PC-3 (cell line): ENCODE measurements around the gene MAML3. TPM values are rescaled to one million over a fixed set of nuclear protein-coding genes. Genes with fewer than 3 reads are reported as not detected.

Experiments
- ATAC-seq: fragments of 200-7000 bp; cut with Tn5 transposase; 2 replicates; pipeline ENCODE4 v1.9.1; 2020; ENCODE audit warnings: mild to moderate bottlenecking, moderate library complexity
- BruUV-seq: library from RNA; stranded (reverse); fragments of 400-500 nt; replicated peaks from 2 replicates; lab custom pipeline; 2021; lab: Mats Ljungman, UMichigan
- CTCF ChIA-PET: fragments of 300-600 bp; sonication (Branson Sonifier 250); formaldehyde crosslinking; loops from one replicate; lab custom pipeline; 2022; ENCODE audit warnings: antibody characterized with exemption; lab: Charles Lee
- POLR2A ChIA-PET: fragments of 300-600 bp; sonication (Branson Sonifier 250); formaldehyde crosslinking; loops from one replicate; lab custom pipeline; 2022; ENCODE audit warnings: antibody characterized with exemption; ENCODE audit not compliant: unreplicated experiment; lab: Charles Lee
- DNase-seq: peaks from one replicate; pipeline ENCODE4 v3.0.0-alpha.2; 2015
- H2AFZ ChIP-seq: fragments of 300-600 bp; sonication (generic); 2 replicates; pipeline ENCODE4 v1.6.0; 2016; ENCODE audit warnings: antibody characterized with exemption, low read length
- H3F3A ChIP-seq: fragments of 300-600 bp; sonication (generic); one replicate; pipeline ENCODE4 v1.6.0; 2017; ENCODE audit warnings: antibody characterized with exemption, low read length, control low read depth, mild to moderate bottlenecking; ENCODE audit not compliant: unreplicated experiment
- H3K27ac ChIP-seq: fragments of 300-600 bp; sonication (generic); 2 replicates; pipeline ENCODE4 v1.5.1; 2016; ENCODE audit warnings: mild to moderate bottlenecking, low read length
- H3K27me3 ChIP-seq: fragments of 300-600 bp; sonication (generic); 2 replicates; pipeline ENCODE4 v1.6.1; 2016; ENCODE audit warnings: low read length, mixed read lengths
- H3K36me3 ChIP-seq: fragments of 300-600 bp; sonication (generic); 2 replicates; pipeline ENCODE4 v1.6.1; 2016; ENCODE audit warnings: low read depth, mixed run types, low read length, mixed read lengths
- H3K4me1 ChIP-seq: fragments of 300-600 bp; sonication (generic); 2 replicates; pipeline ENCODE4 v1.5.1; 2016; ENCODE audit warnings: low read length; ENCODE audit not compliant: insufficient read depth
- H3K4me2 ChIP-seq: fragments of 300-600 bp; sonication (generic); 2 replicates; pipeline ENCODE4 v1.6.0; 2016; ENCODE audit warnings: low read length
- H3K4me3 ChIP-seq: fragments of 300-600 bp; sonication (generic); 2 replicates; pipeline ENCODE4 v1.5.1; 2016; ENCODE audit warnings: mild to moderate bottlenecking, low read length, mixed read lengths
- H3K79me2 ChIP-seq: fragments of 300-600 bp; sonication (generic); 2 replicates; pipeline ENCODE4 v1.6.1; 2017; ENCODE audit warnings: low read length, mixed read lengths
- H3K9ac ChIP-seq: fragments of 300-600 bp; sonication (generic); 2 replicates; pipeline ENCODE4 v1.6.0; 2016; ENCODE audit warnings: mild to moderate bottlenecking, low read length
- H3K9me2 ChIP-seq: fragments of 300-600 bp; sonication (generic); replicated peaks from 2 replicates; pipeline ENCODE4 v1.6.1; 2016; ENCODE audit warnings: mixed run types, low read length, mixed read lengths
- H3K9me3 ChIP-seq: fragments of 300-600 bp; sonication (generic); 2 replicates; pipeline ENCODE4 v1.6.1; 2016; ENCODE audit warnings: low read length, mixed read lengths
- H4K20me1 ChIP-seq: fragments of 300-600 bp; sonication (generic); 2 replicates; pipeline ENCODE4 v1.6.1; 2016; ENCODE audit warnings: low read length, mixed read lengths
- EZH2 ChIP-seq: fragments of 300-600 bp; sonication (generic); IDR thresholded peaks from one replicate; pipeline ENCODE4 v1.6.1; 2017; ENCODE audit warnings: antibody characterized with exemption, mild to moderate bottlenecking, low read length; ENCODE audit not compliant: unreplicated experiment
- EZH2phosphoT487 ChIP-seq: fragments of 300-600 bp; sonication (generic); IDR thresholded peaks from 2 replicates; pipeline ENCODE4 v1.6.1; 2018; ENCODE audit warnings: mild to moderate bottlenecking, antibody characterized with exemption, low read length, borderline replicate concordance
- intact Hi-C: fragments of 100-400 bp; cut with micrococcal nuclease; formaldehyde crosslinking; loops from 2 replicates; pipeline ENCODE4 v1.9.0; 2023
- total RNA-seq: library from RNA; depleted of rRNA; stranded (reverse); fragments of >200 nt; gene quantifications from 2 replicates; pipeline ENCODE4 v1.2.3, GENCODE V29; 2014
- TF ChIP-seq, protein P1 (sequence below): fragments of 300-600 bp; sonication (generic); conservative IDR thresholded peaks from 2 replicates; pipeline ENCODE4 v1.5.1; 2017; ENCODE audit warnings: antibody characterized with exemption, low read depth, mild to moderate bottlenecking, low read length

The MAML3 gene
- total RNA-seq, 1 experiment from 2014 or later = 4.3 TPM

- BruUV-seq = no TSS peak
- Histone ChIP-seq H3K4me2 (no peak overlapping the region), H4K20me1 (no peaks in the 10 kb centered on the region), H3K4me1 (peaks cover 3% of the 10 kb centered on the region; the same call in 1 of the 2 replicates), H3F3A (no peaks in the 10 kb centered on the region), H3K4me3 (no peak overlapping the region), H3K9ac (no peak overlapping the region), H3K27ac (no peak overlapping the region), H2AFZ (no peak overlapping the region), H3K27me3 (no peaks in the 10 kb centered on the region), H3K9me2 (no peaks in the 10 kb centered on the region), H3K9me3 (no peaks in the 10 kb centered on the region), H3K79me2 (no peaks in the 10 kb centered on the region), H3K36me3 (no peaks in the 10 kb centered on the region)
- TF ChIP-seq EZH2 (no peak), EZH2phosphoT487 (no peak)
- TF ChIP-seq, protein P1, sequence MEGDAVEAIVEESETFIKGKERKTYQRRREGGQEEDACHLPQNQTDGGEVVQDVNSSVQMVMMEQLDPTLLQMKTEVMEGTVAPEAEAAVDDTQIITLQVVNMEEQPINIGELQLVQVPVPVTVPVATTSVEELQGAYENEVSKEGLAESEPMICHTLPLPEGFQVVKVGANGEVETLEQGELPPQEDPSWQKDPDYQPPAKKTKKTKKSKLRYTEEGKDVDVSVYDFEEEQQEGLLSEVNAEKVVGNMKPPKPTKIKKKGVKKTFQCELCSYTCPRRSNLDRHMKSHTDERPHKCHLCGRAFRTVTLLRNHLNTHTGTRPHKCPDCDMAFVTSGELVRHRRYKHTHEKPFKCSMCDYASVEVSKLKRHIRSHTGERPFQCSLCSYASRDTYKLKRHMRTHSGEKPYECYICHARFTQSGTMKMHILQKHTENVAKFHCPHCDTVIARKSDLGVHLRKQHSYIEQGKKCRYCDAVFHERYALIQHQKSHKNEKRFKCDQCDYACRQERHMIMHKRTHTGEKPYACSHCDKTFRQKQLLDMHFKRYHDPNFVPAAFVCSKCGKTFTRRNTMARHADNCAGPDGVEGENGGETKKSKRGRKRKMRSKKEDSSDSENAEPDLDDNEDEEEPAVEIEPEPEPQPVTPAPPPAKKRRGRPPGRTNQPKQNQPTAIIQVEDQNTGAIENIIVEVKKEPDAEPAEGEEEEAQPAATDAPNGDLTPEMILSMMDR = no peak
- CTCF ChIA-PET = no interaction called here
- no peak for ATAC-seq
- POLR2A ChIA-PET = no interaction called here
- no peak for DNase-seq
- intact Hi-C loops = no loop called here
These were observed 75.6 kb downstream of the MAML3 start for GRCh38 chr4:140078366-140078765.

DNA sequence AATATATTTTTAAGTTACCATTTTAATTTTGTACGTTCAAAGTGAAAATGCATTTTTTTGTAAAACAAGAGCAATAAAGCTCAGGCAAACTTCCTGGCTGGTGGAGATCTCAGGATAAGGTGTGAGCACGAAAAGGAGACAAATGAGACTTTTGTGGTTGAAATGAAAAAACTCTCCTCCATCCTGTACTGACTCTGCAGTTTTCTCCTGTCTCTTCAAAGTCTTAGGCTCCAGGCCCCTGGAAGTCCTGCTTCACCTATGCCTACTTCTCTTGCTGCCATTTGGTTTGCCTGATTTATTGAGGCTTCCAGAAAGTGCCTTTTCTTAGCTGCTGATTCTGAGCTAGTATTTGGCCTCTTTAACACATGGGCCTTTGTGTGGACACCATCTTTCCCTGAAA, 77.7 kb downstream of the MAML3 start:
- ChIA-PET CTCF (no interaction called here), POLR2A (no interaction called here)
- Histone ChIP-seq H3K4me1 (no peaks in the 10 kb centered on the region), H4K20me1 (no peaks in the 10 kb centered on the region), H3K4me2 (no peak overlapping the region), H3K27ac (no peak overlapping the region), H3K27me3 (no peaks in the 10 kb centered on the region), H2AFZ (no peak overlapping the region), H3K36me3 (no peaks in the 10 kb centered on the region), H3K79me2 (no peaks in the 10 kb centered on the region), H3K9me3 (no peaks in the 10 kb centered on the region), H3K4me3 (no peak overlapping the region), H3F3A (no peaks in the 10 kb centered on the region), H3K9me2 (no peaks in the 10 kb centered on the region), H3K9ac (no peak overlapping the region)
- intact Hi-C loops = no loop called here
- no peak for ATAC-seq
- BruUV-seq = no TSS peak
- no peak for DNase-seq
- TF ChIP-seq EZH2phosphoT487 (no peak), EZH2 (no peak)
- TF ChIP-seq, protein P1 = no peak

- Histone ChIP-seq H3K27ac (no peak overlapping the region), H3F3A (no peaks in the 10 kb centered on the region), H3K27me3 (no peaks in the 10 kb centered on the region), H3K36me3 (no peaks in the 10 kb centered on the region), H4K20me1 (no peaks in the 10 kb centered on the region), H3K9ac (no peak overlapping the region), H3K4me3 (no peak overlapping the region), H3K9me2 (no peaks in the 10 kb centered on the region), H3K4me1 (no peaks in the 10 kb centered on the region), H2AFZ (no peak overlapping the region), H3K9me3 (no peaks in the 10 kb centered on the region), H3K4me2 (no peak overlapping the region), H3K79me2 (no peaks in the 10 kb centered on the region)
- DNase-seq = no peak
- ChIA-PET CTCF (no interaction called here), POLR2A (no interaction called here)
- TF ChIP-seq EZH2 (no peak), EZH2phosphoT487 (no peak)
- TF ChIP-seq, protein P1 = no peak
- no peak for ATAC-seq
- BruUV-seq = no TSS peak
- intact Hi-C loops = no loop called here
These were observed 82.2 kb downstream of the MAML3 start for GRCh38 chr4:140071806-140072205.
